MM.1S (cell line): ENCODE results near the gene MYRIP.

Experiments
- DNase-seq: peaks from one replicate; pipeline ENCODE4 v3.0.0-alpha.2; 2015
- H2AFZ ChIP-seq: fragments of 300-600 bp; sonication (generic); 2 replicates; pipeline ENCODE4 v1.6.0; 2016; ENCODE audit warnings: antibody characterized with exemption, low read length
- H3F3A ChIP-seq: fragments of 300-600 bp; sonication (generic); 2 replicates; pipeline ENCODE4 v1.6.1; 2016; ENCODE audit warnings: mild to moderate bottlenecking, antibody characterized with exemption, low read length, moderate library complexity, mixed read lengths; ENCODE audit not compliant: insufficient read depth
- H3K27ac ChIP-seq: fragments of 300-600 bp; sonication (generic); 2 replicates; pipeline ENCODE4 v1.5.1; 2016; ENCODE audit warnings: mild to moderate bottlenecking, low read length
- H3K27me3 ChIP-seq: fragments of 300-600 bp; sonication (generic); replicated peaks from 2 replicates; pipeline ENCODE4 v1.6.0; 2016; ENCODE audit warnings: low read length; ENCODE audit not compliant: insufficient read depth
- H3K36me3 ChIP-seq: fragments of 300-600 bp; sonication (generic); replicated peaks from 2 replicates; pipeline ENCODE4 v1.6.1; 2016; ENCODE audit warnings: mild to moderate bottlenecking, low read length, mixed read lengths; ENCODE audit not compliant: insufficient read depth
- H3K4me1 ChIP-seq: fragments of 300-600 bp; sonication (generic); 2 replicates; pipeline ENCODE4 v1.6.1; 2016; ENCODE audit warnings: low read length, mixed read lengths
- H3K4me2 ChIP-seq: fragments of 300-600 bp; sonication (generic); 2 replicates; pipeline ENCODE4 v1.6.0; 2016; ENCODE audit warnings: low read depth, low read length
- H3K4me3 ChIP-seq: fragments of 300-600 bp; sonication (generic); 2 replicates; pipeline ENCODE4 v1.5.1; 2016; ENCODE audit warnings: low read length, mixed read lengths
- H3K79me2 ChIP-seq: fragments of 300-600 bp; sonication (generic); 2 replicates; pipeline ENCODE4 v1.6.1; 2016; ENCODE audit warnings: mixed run types, low read length, mixed read lengths
- H3K9ac ChIP-seq: fragments of 300-600 bp; sonication (generic); 2 replicates; pipeline ENCODE4 v1.6.1; 2016; ENCODE audit warnings: low read length, mixed read lengths
- H3K9me2 ChIP-seq: fragments of 300-600 bp; sonication (generic); replicated peaks from 2 replicates; pipeline ENCODE4 v1.6.1; 2016; ENCODE audit warnings: mild to moderate bottlenecking, low read length, mixed read lengths; ENCODE audit not compliant: insufficient read depth
- H3K9me3 ChIP-seq: fragments of 300-600 bp; sonication (generic); replicated peaks from 2 replicates; pipeline ENCODE4 v1.6.1; 2016; ENCODE audit warnings: mild to moderate bottlenecking, low read length, mixed read lengths; ENCODE audit not compliant: insufficient read depth
- H4K20me1 ChIP-seq: fragments of 300-600 bp; sonication (generic); 2 replicates; pipeline ENCODE4 v1.6.1; 2016; ENCODE audit warnings: mild to moderate bottlenecking, low read length, moderate library complexity, mixed read lengths; ENCODE audit not compliant: insufficient read depth
- CTCF ChIP-seq: fragments of 300-600 bp; sonication (generic); IDR thresholded peaks from 2 replicates; pipeline ENCODE4 v1.5.1; 2016; ENCODE audit warnings: antibody characterized with exemption, low read length, mixed read lengths
- EZH2 ChIP-seq: fragments of 300-600 bp; sonication (generic); optimal IDR thresholded peaks from 2 replicates; pipeline ENCODE3; 2017; ENCODE audit warnings: low read depth, mild to moderate bottlenecking, antibody characterized with exemption, low read length, mixed read lengths
- EZH2phosphoT487 ChIP-seq: fragments of 300-600 bp; sonication (generic); IDR thresholded peaks from 2 replicates; pipeline ENCODE4 v1.6.1; 2018; ENCODE audit warnings: antibody characterized with exemption, low read length

Gene MYRIP

DNA sequence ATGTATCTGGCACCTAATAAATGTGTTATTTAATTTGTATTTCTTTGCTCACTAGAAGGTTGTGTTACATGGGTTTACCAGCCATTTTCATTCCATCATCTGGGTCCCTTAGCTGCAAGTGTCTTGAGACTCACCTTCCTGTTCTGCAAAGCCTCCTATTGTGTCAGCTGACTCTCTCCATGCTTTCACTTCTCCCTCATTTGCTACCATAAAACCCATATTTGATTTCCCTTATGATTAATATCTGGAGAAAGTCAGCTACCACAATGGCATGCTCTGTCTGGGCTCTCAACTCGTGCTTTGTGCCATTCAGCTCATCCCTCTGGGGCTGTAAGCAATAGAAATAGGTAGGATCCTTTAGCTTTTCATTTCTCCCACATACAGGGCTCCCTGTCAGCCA, 420.6 kb downstream of the MYRIP start:
- Histone ChIP-seq H3K79me2 (no peaks in the 10 kb centered on the region), H3K27ac (no peak overlapping the region), H3K4me3 (no peak overlapping the region), H2AFZ (no peak overlapping the region), H3K9me2 (no peaks in the 10 kb centered on the region), H4K20me1 (no peaks in the 10 kb centered on the region), H3F3A (no peaks in the 10 kb centered on the region), H3K4me1 (no peaks in the 10 kb centered on the region), H3K36me3 (no peaks in the 10 kb centered on the region), H3K27me3 (no peaks in the 10 kb centered on the region), H3K9ac (no peak overlapping the region), H3K9me3 (no peaks in the 10 kb centered on the region), H3K4me2 (no peak overlapping the region)
- no peak for TF ChIP-seq CTCF
- no peak for TF ChIP-seq EZH2phosphoT487
- no peak for TF ChIP-seq EZH2
- no peak for DNase-seq

DNA sequence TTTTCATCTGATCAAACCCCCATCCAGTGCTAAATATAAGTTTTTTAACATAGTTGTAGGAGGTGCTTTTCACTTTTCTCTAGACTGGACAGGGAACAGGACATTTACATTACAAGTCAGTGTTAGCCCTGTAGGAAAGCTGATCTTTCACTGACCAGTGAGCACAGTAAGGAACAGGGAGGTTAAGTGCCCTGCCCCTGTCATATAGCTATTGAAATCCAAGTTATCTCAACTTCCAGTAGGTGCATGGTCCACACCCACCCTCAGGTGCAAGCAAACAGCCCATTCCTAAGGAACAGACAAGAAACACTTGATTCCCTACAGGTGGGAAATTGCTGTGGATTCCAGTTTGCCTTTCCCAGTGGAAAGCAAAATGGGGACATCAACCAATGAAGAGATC, 421.0 kb downstream of the MYRIP start:
- no peaks in the 10 kb centered on the region for H3K9me2 ChIP-seq

GRCh38 chr3:40232626-40233025, 423.2 kb downstream of the MYRIP start:
- Histone ChIP-seq H3K9ac (no peak overlapping the region), H3K79me2 (no peaks in the 10 kb centered on the region), H3K27ac (no peak overlapping the region), H3K9me3 (no peaks in the 10 kb centered on the region), H4K20me1 (no peaks in the 10 kb centered on the region), H3K36me3 (no peaks in the 10 kb centered on the region), H3K4me1 (no peaks in the 10 kb centered on the region), H3K4me2 (no peak overlapping the region), H3K9me2 (no peaks in the 10 kb centered on the region), H3K4me3 (no peak overlapping the region), H3F3A (no peaks in the 10 kb centered on the region), H3K27me3 (no peaks in the 10 kb centered on the region), H2AFZ (no peak overlapping the region)
- TF ChIP-seq EZH2phosphoT487 (no peak), CTCF (no peak), EZH2 (no peak)
- DNase-seq: no peak

More for the DNA sequence above, 421.0 kb downstream of the MYRIP start:
- no peak overlapping the region for H3K4me3 ChIP-seq
- H3K27ac ChIP-seq: no peak overlapping the region
- H3F3A ChIP-seq: no peaks in the 10 kb centered on the region
- H3K79me2 ChIP-seq: no peaks in the 10 kb centered on the region
- no peak for DNase-seq
- no peak overlapping the region for H2AFZ ChIP-seq
- H3K9me3 ChIP-seq: no peaks in the 10 kb centered on the region
- no peak overlapping the region for H3K4me2 ChIP-seq
- TF ChIP-seq EZH2phosphoT487 (no peak), EZH2 (no peak), CTCF (no peak)
- H3K36me3 ChIP-seq: no peaks in the 10 kb centered on the region
- no peaks in the 10 kb centered on the region for H3K4me1 ChIP-seq
- no peaks in the 10 kb centered on the region for H4K20me1 ChIP-seq
- H3K9ac ChIP-seq: no peak overlapping the region
- H3K27me3 ChIP-seq: no peaks in the 10 kb centered on the region

DNA sequence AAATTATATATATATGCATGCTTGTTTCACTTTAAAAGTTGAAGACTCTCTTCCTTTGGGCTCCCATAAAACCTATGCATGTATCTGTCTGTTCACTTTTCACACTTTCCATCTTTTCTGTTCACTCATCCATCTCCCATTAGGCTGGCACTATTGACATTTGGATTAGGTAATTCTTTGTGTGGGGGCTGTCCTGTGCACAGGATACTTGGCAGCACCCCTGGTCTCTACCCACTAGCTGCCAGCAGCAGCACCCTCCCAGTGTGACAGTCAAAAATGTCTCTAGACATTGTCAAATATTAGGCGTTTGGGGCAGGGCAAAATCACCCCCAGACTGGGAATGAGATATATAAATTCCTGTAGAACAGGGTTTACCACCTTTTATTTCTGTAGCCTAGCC, 427.8 kb downstream of the MYRIP start:
- Histone ChIP-seq H3K4me3 (no peak overlapping the region), H3K79me2 (no peaks in the 10 kb centered on the region), H3K27me3 (no peaks in the 10 kb centered on the region), H3F3A (no peaks in the 10 kb centered on the region), H3K36me3 (no peaks in the 10 kb centered on the region), H3K4me1 (no peaks in the 10 kb centered on the region), H2AFZ (no peak overlapping the region), H4K20me1 (no peaks in the 10 kb centered on the region), H3K9me3 (no peaks in the 10 kb centered on the region), H3K9me2 (no peaks in the 10 kb centered on the region), H3K4me2 (no peak overlapping the region), H3K9ac (no peak overlapping the region), H3K27ac (no peak overlapping the region)
- TF ChIP-seq CTCF (no peak), EZH2 (no peak), EZH2phosphoT487 (no peak)
- no peak for DNase-seq
